GM23338 (cell line): ENCODE results near the gene CACNA2D2. TPM values are rescaled to one million over a fixed set of nuclear protein-coding genes. Genes with fewer than 3 reads are reported as not detected.

Source experiments
- ATAC-seq: fragments of 200-7000 bp; cut with Tn5 transposase; 3 replicates; pipeline ENCODE4 v1.9.1; 2020
- DNase-seq: peaks from one replicate; pipeline ENCODE4 v3.0.0-alpha.2; 2015; ENCODE audit warnings: low spot score
- H2AFZ ChIP-seq: fragments of 200-600 bp; sonication (generic); 2 replicates; pipeline ENCODE4 v1.8.0; 2016; ENCODE audit warnings: antibody characterized with exemption, mild to moderate bottlenecking, moderate library complexity
- H3F3A ChIP-seq: fragments of 200-600 bp; sonication (generic); replicated peaks from 2 replicates; pipeline ENCODE4 v1.8.0; 2017; ENCODE audit warnings: antibody characterized with exemption, mixed run types, low read depth
- H3K27ac ChIP-seq: fragments of 200-600 bp; sonication (generic); 2 replicates; pipeline ENCODE4 v1.6.1; 2016; ENCODE audit warnings: low read depth
- H3K27me3 ChIP-seq: fragments of 200-600 bp; sonication (generic); 2 replicates; pipeline ENCODE4 v1.8.0; 2016; ENCODE audit warnings: mild to moderate bottlenecking, mixed run types, moderate library complexity; ENCODE audit not compliant: insufficient read depth
- H3K36me3 ChIP-seq: fragments of 200-600 bp; sonication (generic); 2 replicates; pipeline ENCODE4 v1.8.0; 2016; ENCODE audit warnings: mild to moderate bottlenecking; ENCODE audit not compliant: insufficient read depth
- H3K4me1 ChIP-seq: fragments of 200-600 bp; sonication (generic); 2 replicates; pipeline ENCODE4 v1.8.0; 2016; ENCODE audit warnings: mild to moderate bottlenecking, moderate library complexity; ENCODE audit not compliant: insufficient read depth
- H3K4me2 ChIP-seq: fragments of 200-600 bp; sonication (generic); 2 replicates; pipeline ENCODE4 v1.7.1; 2017; ENCODE audit warnings: mixed run types
- H3K4me3 ChIP-seq: fragments of 200-600 bp; sonication (generic); 2 replicates; pipeline ENCODE4 v1.6.1; 2016; ENCODE audit warnings: mixed run types
- H3K79me2 ChIP-seq: fragments of 200-600 bp; sonication (generic); replicated peaks from 2 replicates; pipeline ENCODE4 v1.8.0; 2017; ENCODE audit warnings: mild to moderate bottlenecking; ENCODE audit not compliant: insufficient read depth
- H3K9me2 ChIP-seq: fragments of 200-600 bp; sonication (generic); 2 replicates; pipeline ENCODE4 v1.8.0; 2017; ENCODE audit not compliant: insufficient read depth
- H4K20me1 ChIP-seq: fragments of 200-600 bp; sonication (generic); replicated peaks from 2 replicates; pipeline ENCODE4 v1.8.0; 2017; ENCODE audit warnings: mild to moderate bottlenecking; ENCODE audit not compliant: insufficient read depth
- H3K27ac Mint-ChIP-seq: 2 replicates; pipeline ENCODE4 v1.8.0; 2020; ENCODE audit warnings: inconsistent platforms, mild to moderate bottlenecking, moderate library complexity, mixed read lengths
- H3K27me3 Mint-ChIP-seq: 3 replicates; pipeline ENCODE4 v1.8.0; 2022; ENCODE audit warnings: low read depth, mild to moderate bottlenecking, moderate library complexity, mixed read lengths, inconsistent platforms; ENCODE audit not compliant: insufficient read depth, poor library complexity
- H3K36me3 Mint-ChIP-seq: 3 replicates; pipeline ENCODE4 v1.8.0; 2021; ENCODE audit warnings: low read depth, mild to moderate bottlenecking, inconsistent platforms, moderate library complexity, mixed read lengths
- H3K4me1 Mint-ChIP-seq: 3 replicates; pipeline ENCODE4 v1.8.0; 2020; ENCODE audit warnings: mild to moderate bottlenecking, inconsistent platforms, mixed read lengths
- H3K4me3 Mint-ChIP-seq: 3 replicates; pipeline ENCODE4 v1.8.0; 2021; ENCODE audit warnings: moderate library complexity, mild to moderate bottlenecking, inconsistent platforms, mixed read lengths
- H3K9me3 Mint-ChIP-seq: 3 replicates; pipeline ENCODE4 v1.8.0; 2020; ENCODE audit warnings: moderate library complexity, mild to moderate bottlenecking, inconsistent platforms, mixed read lengths
- CREB1 ChIP-seq: fragments of 250-450 bp; sonication (Bioruptor Pico); IDR thresholded peaks from 2 replicates; pipeline ENCODE4 v1.5.0; 2020; ENCODE audit warnings: low read depth, mild to moderate bottlenecking, moderate library complexity
- EZH2 ChIP-seq: fragments of 200-600 bp; sonication (generic); IDR thresholded peaks from one replicate; pipeline ENCODE4 v1.8.0; 2017; ENCODE audit warnings: antibody characterized with exemption, mild to moderate bottlenecking, low read depth; ENCODE audit not compliant: unreplicated experiment
- EZH2phosphoT487 ChIP-seq: fragments of 200-600 bp; sonication (generic); IDR thresholded peaks from one replicate; pipeline ENCODE4 v1.8.1; 2018; ENCODE audit warnings: antibody characterized with exemption; ENCODE audit not compliant: unreplicated experiment
- JUNB ChIP-seq: IDR thresholded peaks from one replicate; pipeline ENCODE4 v1.6.1; 2016; ENCODE audit warnings: antibody characterized with exemption; ENCODE audit not compliant: unreplicated experiment
- NANOG ChIP-seq: IDR thresholded peaks from 2 replicates; pipeline ENCODE4 v1.6.1; 2016; ENCODE audit warnings: antibody characterized with exemption, borderline replicate concordance
- POLR2AphosphoS5 ChIP-seq: IDR thresholded peaks from 2 replicates; pipeline ENCODE4 v1.6.1; 2016; ENCODE audit warnings: antibody characterized with exemption, low read depth
- STAT1 ChIP-seq: IDR thresholded peaks from one replicate; pipeline ENCODE4 v1.6.1; 2016; ENCODE audit warnings: antibody characterized with exemption; ENCODE audit not compliant: unreplicated experiment
- ZNF114 ChIP-seq: fragments of 250-450 bp; sonication (Bioruptor Pico); IDR thresholded peaks from 2 replicates; pipeline ENCODE4 v1.5.0; 2020; ENCODE audit warnings: mild to moderate bottlenecking, moderate library complexity
- ZNF331 ChIP-seq: fragments of 250-450 bp; sonication (Bioruptor Pico); IDR thresholded peaks from 2 replicates; pipeline ENCODE4 v1.5.0; 2020; ENCODE audit warnings: low read depth, mild to moderate bottlenecking, moderate library complexity
- polyA plus RNA-seq: library from polyadenylated mRNA; unstranded; fragments of >200 nt; fragmentation: Nextera tagmentation; extraction: Ambion mirVana; gene quantifications from 2 replicates; pipeline ENCODE4 v1.2.1, GENCODE V29; 2016
- total RNA-seq: library from RNA; depleted of rRNA; stranded (reverse); fragments of >200 nt; shearing (Covaris generic); gene quantifications from 2 replicates; pipeline ENCODE4 v1.2.3, GENCODE V29; 2014
- TF ChIP-seq, protein P1 (sequence below), 2 experiments: fragments of 200-600 bp in 1 of 2; sonication (generic) in 1 of 2; conservative IDR thresholded peaks; 2 replicates each; pipeline versions ENCODE4 v1.5.1 to v1.6.1; 2016 to 2017; ENCODE audit warnings: antibody characterized with exemption in 2 of 2, low read depth in 2 of 2, mild to moderate bottlenecking in 2 of 2, moderate library complexity in 1 of 2
- TF ChIP-seq, protein P2 (sequence below): fragments of 250-450 bp; sonication (Bioruptor Pico); IDR thresholded peaks from 2 replicates; pipeline ENCODE4 v1.5.0; 2020; ENCODE audit warnings: mild to moderate bottlenecking, moderate library complexity
- TF ChIP-seq, protein P3 (sequence below): IDR thresholded peaks from 2 replicates; pipeline ENCODE4 v1.6.1; 2016; ENCODE audit warnings: antibody characterized with exemption
- TF ChIP-seq, protein P4 (sequence below): IDR thresholded peaks from one replicate; pipeline ENCODE4 v1.6.1; 2018; ENCODE audit warnings: antibody characterized with exemption; ENCODE audit not compliant: unreplicated experiment

The CACNA2D2 gene
- total and polyA plus RNA-seq, 2 experiments from 2014 or later: 4.7 to 11.4 TPM

DNA sequence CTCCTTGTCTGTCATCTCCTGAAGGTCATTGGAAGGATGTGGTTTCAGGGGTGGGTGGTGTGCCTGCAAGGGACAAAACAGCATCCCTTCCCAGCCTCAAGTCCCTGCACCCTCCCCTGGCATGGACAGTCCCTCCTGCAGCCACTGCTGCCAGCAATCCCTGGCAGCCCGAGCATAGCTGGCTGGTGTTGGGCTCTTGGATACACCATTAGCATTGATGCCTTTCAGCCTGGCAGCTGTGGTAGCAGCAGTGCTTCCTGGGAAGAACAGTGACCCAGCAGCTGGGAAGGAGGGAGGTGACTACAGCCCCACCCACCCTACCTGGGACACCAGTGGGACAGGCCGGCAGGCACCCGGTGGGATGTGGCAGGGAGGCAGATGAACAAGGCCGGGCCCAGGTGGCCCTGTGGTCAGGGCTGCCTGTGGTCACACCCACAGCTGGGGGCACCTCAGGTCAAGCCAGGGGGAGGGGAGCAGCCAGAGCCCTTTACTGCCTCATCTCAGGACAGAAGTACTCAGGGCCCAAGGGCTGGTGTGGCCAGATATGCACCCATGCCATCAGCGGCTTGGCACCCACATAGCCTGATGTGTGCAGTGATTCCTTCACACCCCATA, 111.2 kb downstream of the CACNA2D2 start:
- Histone ChIP-seq H3K4me3 (no peak overlapping the region), H3K36me3 (no peaks in the 10 kb centered on the region), H4K20me1 (no peaks in the 10 kb centered on the region), H3K4me2 (no peak overlapping the region), H3F3A (no peaks in the 10 kb centered on the region), H3K79me2 (no peaks in the 10 kb centered on the region), H3K4me1 (no peaks in the 10 kb centered on the region), H2AFZ (no peak overlapping the region), H3K27me3 (no peaks in the 10 kb centered on the region), H3K27ac (no peak overlapping the region), H3K9me2 (no peaks in the 10 kb centered on the region)
- Mint-ChIP-seq H3K4me3 (no peak overlapping the region), H3K27me3 (peaks cover 5% of the 10 kb centered on the region), H3K36me3 (no peaks in the 10 kb centered on the region; the same call in 2 of the 3 replicates), H3K9me3 (no peaks in the 10 kb centered on the region), H3K27ac (no peak overlapping the region), H3K4me1 (no peaks in the 10 kb centered on the region; the same call in 2 of the 3 replicates)
- DNase-seq (no peak), ATAC-seq (no peak)
- TF ChIP-seq ZNF331 (CRISPR knock-in tag): no peak
- no peak for TF ChIP-seq ZNF114 (CRISPR knock-in tag)
- no peak for TF ChIP-seq CREB1 (CRISPR knock-in tag)
- no peak for TF ChIP-seq NANOG
- TF ChIP-seq, protein P1, sequence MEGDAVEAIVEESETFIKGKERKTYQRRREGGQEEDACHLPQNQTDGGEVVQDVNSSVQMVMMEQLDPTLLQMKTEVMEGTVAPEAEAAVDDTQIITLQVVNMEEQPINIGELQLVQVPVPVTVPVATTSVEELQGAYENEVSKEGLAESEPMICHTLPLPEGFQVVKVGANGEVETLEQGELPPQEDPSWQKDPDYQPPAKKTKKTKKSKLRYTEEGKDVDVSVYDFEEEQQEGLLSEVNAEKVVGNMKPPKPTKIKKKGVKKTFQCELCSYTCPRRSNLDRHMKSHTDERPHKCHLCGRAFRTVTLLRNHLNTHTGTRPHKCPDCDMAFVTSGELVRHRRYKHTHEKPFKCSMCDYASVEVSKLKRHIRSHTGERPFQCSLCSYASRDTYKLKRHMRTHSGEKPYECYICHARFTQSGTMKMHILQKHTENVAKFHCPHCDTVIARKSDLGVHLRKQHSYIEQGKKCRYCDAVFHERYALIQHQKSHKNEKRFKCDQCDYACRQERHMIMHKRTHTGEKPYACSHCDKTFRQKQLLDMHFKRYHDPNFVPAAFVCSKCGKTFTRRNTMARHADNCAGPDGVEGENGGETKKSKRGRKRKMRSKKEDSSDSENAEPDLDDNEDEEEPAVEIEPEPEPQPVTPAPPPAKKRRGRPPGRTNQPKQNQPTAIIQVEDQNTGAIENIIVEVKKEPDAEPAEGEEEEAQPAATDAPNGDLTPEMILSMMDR (conservative IDR thresholded peaks at IDR 0.05; ENCODE audit: low read depth in 2 of 2): no peak
- TF ChIP-seq EZH2phosphoT487: no peak
- TF ChIP-seq STAT1: no peak
- no peak for TF ChIP-seq JUNB
- TF ChIP-seq, protein P2, sequence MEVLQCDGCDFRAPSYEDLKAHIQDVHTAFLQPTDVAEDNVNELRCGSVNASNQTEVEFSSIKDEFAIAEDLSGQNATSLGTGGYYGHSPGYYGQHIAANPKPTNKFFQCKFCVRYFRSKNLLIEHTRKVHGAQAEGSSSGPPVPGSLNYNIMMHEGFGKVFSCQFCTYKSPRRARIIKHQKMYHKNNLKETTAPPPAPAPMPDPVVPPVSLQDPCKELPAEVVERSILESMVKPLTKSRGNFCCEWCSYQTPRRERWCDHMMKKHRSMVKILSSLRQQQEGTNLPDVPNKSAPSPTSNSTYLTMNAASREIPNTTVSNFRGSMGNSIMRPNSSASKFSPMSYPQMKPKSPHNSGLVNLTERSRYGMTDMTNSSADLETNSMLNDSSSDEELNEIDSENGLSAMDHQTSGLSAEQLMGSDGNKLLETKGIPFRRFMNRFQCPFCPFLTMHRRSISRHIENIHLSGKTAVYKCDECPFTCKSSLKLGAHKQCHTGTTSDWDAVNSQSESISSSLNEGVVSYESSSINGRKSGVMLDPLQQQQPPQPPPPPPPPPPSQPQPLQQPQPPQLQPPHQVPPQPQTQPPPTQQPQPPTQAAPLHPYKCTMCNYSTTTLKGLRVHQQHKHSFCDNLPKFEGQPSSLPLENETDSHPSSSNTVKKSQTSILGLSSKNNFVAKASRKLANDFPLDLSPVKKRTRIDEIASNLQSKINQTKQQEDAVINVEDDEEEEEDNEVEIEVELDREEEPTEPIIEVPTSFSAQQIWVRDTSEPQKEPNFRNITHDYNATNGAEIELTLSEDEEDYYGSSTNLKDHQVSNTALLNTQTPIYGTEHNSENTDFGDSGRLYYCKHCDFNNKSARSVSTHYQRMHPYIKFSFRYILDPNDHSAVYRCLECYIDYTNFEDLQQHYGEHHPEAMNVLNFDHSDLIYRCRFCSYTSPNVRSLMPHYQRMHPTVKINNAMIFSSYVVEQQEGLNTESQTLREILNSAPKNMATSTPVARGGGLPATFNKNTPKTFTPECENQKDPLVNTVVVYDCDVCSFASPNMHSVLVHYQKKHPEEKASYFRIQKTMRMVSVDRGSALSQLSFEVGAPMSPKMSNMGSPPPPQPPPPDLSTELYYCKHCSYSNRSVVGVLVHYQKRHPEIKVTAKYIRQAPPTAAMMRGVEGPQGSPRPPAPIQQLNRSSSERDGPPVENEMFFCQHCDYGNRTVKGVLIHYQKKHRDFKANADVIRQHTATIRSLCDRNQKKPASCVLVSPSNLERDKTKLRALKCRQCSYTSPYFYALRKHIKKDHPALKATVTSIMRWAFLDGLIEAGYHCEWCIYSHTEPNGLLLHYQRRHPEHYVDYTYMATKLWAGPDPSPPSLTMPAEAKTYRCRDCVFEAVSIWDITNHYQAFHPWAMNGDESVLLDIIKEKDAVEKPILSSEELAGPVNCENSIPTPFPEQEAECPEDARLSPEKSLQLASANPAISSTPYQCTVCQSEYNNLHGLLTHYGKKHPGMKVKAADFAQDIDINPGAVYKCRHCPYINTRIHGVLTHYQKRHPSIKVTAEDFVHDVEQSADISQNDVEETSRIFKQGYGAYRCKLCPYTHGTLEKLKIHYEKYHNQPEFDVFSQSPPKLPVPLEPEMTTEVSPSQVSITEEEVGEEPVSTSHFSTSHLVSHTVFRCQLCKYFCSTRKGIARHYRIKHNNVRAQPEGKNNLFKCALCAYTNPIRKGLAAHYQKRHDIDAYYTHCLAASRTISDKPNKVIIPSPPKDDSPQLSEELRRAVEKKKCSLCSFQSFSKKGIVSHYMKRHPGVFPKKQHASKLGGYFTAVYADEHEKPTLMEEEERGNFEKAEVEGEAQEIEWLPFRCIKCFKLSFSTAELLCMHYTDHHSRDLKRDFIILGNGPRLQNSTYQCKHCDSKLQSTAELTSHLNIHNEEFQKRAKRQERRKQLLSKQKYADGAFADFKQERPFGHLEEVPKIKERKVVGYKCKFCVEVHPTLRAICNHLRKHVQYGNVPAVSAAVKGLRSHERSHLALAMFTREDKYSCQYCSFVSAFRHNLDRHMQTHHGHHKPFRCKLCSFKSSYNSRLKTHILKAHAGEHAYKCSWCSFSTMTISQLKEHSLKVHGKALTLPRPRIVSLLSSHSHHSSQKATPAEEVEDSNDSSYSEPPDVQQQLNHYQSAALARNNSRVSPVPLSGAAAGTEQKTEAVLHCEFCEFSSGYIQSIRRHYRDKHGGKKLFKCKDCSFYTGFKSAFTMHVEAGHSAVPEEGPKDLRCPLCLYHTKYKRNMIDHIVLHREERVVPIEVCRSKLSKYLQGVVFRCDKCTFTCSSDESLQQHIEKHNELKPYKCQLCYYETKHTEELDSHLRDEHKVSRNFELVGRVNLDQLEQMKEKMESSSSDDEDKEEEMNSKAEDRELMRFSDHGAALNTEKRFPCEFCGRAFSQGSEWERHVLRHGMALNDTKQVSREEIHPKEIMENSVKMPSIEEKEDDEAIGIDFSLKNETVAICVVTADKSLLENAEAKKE: no peak
- TF ChIP-seq, protein P3, sequence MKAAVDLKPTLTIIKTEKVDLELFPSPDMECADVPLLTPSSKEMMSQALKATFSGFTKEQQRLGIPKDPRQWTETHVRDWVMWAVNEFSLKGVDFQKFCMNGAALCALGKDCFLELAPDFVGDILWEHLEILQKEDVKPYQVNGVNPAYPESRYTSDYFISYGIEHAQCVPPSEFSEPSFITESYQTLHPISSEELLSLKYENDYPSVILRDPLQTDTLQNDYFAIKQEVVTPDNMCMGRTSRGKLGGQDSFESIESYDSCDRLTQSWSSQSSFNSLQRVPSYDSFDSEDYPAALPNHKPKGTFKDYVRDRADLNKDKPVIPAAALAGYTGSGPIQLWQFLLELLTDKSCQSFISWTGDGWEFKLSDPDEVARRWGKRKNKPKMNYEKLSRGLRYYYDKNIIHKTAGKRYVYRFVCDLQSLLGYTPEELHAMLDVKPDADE: no peak
- no peak for TF ChIP-seq EZH2
- TF ChIP-seq, protein P4, sequence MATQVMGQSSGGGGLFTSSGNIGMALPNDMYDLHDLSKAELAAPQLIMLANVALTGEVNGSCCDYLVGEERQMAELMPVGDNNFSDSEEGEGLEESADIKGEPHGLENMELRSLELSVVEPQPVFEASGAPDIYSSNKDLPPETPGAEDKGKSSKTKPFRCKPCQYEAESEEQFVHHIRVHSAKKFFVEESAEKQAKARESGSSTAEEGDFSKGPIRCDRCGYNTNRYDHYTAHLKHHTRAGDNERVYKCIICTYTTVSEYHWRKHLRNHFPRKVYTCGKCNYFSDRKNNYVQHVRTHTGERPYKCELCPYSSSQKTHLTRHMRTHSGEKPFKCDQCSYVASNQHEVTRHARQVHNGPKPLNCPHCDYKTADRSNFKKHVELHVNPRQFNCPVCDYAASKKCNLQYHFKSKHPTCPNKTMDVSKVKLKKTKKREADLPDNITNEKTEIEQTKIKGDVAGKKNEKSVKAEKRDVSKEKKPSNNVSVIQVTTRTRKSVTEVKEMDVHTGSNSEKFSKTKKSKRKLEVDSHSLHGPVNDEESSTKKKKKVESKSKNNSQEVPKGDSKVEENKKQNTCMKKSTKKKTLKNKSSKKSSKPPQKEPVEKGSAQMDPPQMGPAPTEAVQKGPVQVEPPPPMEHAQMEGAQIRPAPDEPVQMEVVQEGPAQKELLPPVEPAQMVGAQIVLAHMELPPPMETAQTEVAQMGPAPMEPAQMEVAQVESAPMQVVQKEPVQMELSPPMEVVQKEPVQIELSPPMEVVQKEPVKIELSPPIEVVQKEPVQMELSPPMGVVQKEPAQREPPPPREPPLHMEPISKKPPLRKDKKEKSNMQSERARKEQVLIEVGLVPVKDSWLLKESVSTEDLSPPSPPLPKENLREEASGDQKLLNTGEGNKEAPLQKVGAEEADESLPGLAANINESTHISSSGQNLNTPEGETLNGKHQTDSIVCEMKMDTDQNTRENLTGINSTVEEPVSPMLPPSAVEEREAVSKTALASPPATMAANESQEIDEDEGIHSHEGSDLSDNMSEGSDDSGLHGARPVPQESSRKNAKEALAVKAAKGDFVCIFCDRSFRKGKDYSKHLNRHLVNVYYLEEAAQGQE: no peak
- no peak for TF ChIP-seq POLR2AphosphoS5
